HG02970 (cell line): Measurements from ENCODE around the gene CABP4.

Experiments
- ATAC-seq: cut with Tn5 transposase; IDR thresholded peaks from one replicate; pipeline ENCODE4 v1.9.1; 2021; ENCODE audit warnings: mild to moderate bottlenecking, moderate library complexity, moderate number of reproducible peaks; ENCODE audit not compliant: unreplicated experiment, low FRiP score

Gene CABP4

DNA sequence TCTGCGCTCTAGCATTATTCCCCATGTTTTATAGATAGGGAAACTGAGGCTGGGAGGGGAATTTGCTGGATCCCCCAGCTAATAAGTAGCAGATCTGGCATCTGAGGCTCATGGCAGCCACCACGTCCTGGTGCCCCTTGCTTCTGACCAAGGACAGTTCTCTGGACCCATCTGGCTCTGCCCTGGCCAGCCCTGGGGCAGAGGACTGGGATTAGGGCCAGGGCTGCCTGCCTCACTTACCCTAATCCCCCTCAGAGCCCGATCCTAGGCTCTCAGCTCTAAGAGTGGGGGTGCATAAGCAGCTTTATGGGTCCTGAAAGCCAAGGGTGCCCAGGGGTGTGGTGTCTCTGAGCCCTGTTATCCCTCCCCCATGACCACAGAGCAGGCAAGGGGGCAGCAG lies at the start of gene CABP4:
Gene CABP4, plus strand, starts transcription at position 301 of the 400 bp plus-strand sequence. Its CDS starts 70 bp downstream, at position 371.
- ATAC-seq = no peak

DNA sequence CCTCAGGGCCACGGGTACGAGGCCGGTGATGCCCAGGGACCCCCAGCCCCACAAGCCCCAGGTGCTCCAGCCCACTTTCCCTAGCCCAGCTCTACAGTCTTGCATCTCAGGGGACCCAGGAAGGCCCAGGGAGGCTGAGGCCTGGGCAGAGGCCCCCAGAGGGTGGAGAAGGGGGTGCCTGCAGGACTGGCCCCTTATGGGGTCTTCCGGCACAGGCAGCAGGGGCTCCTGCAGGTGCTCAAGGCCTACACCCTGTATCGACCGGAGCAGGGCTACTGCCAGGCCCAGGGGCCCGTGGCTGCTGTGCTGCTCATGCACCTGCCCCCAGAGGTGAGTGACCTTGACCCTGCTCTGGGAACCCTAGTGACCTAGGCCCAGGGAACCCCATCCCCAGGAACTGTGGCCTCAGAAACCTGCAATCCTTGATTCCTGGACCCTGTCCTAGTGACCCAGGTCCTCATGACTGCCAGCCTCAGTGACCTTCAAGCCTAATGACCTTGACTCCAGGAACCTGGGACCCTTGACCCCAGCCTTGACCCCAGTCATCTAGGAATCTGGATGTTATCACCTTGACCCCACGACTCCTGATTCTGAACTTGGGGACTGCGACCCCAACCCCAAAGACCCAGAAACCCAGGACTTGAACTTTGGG lies 49.3 kb upstream of the CABP4 start:
- ATAC-seq = no peak

DNA sequence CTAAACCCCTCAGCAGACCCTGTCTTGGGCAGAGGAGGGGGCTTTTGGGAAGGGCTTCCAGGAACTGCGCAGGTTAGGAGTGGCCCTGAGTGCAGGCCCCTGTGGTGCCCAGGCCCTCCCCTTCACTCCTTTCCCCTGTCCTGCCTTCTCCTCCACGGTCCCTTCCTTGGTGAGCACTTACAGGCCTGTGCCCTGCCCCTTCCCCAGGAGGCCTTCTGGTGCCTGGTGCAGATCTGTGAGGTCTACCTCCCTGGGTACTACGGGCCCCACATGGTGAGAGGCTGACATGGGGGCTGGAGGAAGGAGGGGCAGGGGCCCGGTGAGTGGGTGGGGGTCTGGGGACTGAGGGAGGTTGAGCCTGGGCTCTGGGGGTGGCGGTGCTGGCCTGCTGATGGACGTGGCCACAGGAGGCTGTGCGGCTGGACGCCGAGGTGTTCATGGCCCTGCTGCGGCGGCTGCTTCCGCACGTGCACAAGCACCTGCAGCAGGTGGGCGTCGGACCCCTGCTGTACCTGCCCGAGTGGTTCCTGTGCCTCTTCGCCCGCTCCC lies 48.7 kb upstream of the CABP4 start:
- ATAC-seq = no peak

DNA sequence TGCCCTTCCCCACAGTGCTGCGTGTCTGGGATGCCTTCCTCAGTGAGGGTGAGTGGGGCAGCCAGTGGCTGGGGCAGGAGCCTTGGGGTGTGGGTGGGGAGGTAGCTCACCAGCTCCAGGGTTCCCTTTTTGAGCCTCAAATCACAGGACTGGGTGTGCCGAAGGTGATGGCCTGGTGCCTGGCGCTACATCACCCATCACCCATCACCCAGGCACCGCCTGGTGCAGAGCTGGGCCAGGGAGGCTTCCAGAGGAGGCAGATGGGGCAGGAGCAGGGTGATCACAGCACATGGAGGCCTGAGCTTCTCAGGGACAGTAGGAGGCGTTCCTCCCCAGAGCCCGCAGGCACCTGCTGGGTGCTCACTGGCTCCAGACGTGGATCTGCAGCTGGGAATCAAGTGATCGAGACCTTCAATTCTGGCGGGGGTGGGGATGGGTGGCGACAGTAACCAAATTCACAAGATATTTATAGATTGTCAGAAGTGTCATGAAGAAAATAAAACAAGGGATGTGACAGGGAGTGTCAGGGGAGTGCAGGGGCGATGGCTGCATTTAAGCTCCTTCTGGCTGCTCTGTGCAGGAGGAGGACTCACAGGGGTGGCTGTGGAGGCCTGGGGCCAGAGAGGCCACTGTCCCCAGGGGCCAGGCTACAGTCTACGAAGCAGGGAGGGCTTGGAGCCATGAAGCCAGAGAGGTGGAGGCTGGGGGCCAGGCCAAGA lies 48.0 kb upstream of the CABP4 start:
- ATAC-seq = no peak

DNA sequence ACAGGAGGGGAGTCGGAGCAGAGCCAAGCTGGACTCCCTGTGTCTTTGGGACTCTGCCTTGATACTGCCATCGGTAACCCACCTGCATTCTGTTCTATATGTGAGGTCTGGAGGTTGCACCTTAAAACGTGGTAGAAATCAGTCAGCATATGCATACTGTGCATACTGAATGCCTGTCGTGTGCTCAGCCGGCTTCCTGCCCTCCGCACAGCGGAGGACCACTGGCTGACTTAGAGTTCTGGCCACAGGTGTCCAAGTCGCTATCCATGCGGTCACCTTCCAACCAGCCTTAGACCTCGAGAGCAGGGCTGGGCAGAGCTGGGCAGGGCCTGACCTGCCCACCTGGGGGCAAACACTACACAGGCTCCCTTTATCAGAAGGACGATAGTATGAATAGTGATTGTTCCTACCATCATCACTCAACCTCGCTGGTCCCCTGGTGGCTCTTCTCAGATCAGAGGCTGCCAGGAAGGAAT lies 47.4 kb upstream of the CABP4 start:
- ATAC-seq = no peak

DNA sequence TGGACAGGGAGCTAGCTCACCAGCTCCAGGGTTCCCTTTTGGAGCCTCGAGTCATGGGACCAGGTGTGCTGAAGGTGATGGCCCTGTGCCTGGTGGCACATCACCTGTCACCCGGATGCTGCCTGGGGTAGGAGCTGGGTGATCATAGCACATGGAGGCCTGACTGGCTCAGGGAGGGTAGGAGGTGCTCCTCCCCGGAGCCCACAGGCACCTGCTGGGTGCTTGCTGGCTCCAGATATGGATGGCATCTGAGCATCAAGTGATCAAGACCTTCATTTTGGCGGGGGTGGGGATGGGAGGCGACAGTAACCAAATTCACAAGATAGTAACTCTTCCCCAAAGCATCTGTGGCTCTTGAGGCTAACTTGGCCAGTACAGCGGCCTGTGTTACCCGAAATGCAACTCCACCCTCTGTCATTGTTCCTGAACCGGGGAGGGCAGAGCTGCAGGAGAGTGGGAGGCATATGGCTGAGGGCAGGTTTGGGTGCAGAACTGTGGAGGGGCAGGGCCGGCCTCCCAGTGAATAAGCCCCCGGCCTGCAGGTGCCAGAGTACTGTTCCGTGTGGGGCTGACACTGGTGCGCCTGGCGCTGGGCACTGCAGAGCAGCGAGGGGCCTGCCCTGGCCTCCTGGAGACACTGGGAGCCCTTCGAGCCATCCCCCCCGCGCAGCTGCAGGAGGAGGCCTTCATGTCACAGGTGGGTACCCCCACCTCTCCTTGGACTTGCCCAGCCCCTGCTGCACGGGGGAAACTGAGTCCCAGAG lies 46.5 kb upstream of the CABP4 start:
- no peak for ATAC-seq

DNA sequence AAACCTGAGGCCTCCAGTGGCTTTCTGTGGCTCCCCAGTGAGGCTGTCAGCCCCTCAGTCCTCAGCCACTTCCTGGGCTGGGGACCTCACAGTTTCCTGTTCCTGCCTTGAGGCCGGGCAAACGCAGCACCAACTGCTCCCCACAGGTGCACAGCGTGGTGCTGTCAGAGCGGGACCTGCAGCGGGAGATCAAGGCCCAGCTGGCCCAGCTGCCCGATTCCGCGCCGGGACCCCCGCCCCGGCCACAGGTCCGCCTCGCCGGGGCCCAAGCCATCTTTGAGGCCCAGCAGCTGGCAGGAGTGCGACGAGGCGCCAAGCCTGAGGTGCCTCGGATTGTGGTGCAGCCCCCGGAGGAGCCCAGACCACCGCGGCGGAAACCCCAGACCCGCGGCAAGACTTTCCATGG lies 45.9 kb upstream of the CABP4 start:
- ATAC-seq = no peak

DNA sequence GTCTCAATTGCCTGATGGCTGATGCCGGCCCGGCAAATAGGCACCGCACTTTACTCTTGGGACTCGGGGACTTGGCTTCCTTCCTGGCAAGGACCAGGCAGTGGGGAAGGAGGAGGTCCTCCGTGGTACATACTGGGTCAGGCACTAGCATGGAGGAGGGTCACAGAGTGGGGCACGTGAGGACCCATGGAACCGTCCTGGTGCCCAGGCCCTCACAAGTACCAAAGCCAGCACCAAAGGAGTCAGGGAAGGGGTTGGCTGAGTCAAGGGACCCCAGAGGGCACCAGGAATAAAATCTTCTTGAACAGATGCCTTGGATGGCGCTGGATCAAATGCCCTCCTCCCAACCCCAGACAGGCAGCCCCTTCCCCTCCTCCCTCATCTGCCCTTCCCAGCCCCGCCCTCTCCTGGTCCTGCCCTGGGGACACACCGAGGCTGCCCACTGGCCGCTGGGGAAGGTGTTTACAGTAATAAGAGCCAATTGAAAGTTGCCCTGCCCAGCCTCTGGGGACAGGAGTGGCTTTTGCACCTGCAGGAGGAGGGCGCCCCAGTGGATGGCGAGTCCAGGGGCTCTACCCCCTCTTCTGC lies 45.3 kb upstream of the CABP4 start:
- ATAC-seq = no peak

DNA sequence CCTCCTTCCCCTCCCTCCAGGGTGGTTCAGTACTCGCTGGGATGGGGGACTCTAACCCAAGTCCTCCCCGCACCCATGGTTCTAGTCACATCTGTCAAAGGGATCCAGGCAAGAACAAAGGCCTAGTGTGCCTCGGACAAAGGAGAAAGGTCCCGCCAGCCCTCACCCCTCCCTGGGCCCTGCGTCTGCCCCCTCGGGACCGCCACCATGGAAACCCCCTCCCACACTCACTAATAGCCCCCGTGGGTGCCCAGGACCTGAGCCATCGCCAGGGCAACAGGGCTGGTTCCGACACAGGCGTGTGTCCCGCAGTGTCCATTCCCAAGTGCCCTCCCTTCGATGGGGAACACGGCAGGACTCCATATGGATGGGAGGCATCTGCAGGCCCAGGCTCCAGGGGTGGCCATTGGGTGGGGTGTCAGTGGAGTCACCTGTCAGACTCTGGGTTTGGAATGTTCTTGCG lies 44.8 kb upstream of the CABP4 start:
- ATAC-seq = no peak

DNA sequence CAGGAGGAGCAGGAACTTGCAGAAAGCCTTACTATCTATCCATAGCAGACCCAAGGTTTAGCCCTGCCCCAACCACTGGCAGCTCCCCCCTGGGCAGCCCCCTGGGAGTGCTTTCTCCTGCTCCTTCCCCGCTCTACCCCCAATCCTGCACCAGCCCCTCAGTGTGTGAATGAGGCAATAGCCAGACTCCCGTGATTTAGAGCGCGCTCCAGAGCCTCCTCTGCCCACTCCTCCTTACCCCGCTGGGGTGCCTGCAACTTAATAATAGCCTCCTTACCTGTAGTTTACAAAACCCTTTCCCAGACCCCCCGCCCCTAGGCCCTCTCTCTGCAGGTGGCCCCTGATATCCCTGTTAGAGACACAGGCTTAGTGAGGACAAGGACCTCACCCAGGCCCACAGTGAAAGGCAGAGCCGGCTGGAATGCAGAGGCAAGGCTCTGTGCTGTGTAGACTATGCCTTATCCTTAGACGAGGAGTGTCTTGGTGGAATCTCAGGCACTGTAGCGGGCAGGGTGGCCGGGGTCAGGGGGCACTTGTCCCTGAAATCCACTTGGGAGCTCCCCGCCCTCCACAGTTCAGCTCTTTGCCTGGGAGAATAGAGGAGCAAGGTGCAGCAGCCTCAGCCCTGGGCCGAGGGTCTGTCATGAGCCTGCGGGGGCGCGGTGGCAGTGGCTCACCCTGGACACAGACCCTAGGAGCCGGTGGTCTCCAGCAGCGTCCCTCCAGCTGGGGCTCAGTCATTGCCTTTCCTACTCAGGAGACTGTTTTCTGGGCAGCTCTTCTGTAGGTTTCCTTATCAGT lies 44.0 kb upstream of the CABP4 start:
- ATAC-seq = no peak

DNA sequence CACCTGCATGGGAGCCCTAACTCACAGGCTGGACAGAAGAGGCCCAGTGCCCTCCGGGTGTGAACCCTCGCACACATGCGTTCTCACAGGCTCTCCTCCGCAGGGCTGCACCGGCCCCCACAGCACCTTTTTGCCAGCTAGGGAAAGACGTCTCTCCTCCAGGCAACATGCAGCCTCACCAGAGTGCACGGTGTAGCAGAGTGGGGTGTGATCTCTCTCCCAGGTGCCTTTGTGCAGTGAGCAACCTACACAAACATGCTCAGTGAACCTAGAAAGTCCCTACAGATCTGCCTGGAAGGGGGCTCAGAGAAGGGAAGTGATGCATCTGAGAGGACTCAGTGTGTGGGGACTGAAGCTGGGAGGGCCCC lies 43.4 kb upstream of the CABP4 start:
- no peak for ATAC-seq

DNA sequence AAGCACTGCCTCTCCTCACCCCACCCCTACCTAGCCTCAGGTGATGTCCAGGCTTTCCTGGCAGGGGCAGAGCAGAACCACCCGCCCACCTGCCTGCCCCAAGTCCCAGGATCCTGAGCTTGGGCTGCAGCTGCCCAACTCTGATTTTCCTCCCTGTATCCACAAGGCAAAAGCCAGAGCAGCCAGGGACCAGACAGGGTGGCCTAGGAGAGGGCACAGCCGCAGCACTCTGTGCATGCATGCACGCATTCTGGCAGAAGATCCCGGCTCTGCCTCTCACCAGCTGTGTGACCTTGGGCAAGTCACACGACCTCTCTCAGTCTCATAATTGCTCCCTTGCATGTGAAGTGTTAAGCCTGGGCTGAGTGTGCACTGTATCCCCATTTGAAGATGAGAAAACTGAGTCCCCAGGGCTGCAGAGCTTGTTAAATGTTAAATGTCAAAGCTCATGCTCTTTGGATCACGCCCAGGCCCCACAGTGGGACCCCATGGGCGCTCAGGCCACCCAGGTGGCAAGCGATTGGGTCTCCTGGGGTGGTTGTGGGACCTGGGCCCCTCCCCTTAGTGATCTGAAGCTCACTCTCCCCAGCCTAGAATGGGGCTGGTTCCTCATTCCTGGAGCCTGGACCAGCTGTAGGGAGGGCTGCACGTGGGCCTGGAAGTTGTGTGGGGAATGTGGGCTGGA lies 42.5 kb upstream of the CABP4 start:
- no peak for ATAC-seq

DNA sequence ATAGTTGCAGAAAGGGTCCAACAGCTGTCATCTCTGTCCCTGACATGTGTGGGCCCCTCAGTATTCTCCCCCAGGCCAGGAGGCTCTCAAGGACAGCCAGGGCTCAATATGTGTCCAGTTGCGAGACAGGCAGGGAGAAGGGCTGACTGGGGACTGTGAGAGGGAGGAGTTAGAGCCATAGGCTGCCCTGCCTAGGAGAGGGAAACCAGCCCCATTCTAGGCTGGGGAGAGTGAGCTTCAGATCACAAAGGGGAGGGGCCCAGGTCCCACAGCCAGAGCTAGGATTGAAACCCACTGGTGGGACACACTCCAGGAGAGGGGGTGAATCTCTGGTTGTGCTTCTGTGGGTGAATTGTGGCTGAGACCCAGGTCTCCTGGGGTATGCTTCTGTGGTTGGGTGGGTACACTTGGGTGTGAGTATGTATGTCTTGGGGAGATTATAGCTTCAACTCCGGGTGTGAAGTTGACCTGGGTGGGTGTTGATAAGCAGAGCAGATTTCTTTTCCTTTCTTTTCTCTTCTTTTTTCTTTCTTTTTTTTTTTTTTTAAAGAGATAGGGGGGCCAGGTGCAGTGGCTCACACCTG lies 41.8 kb upstream of the CABP4 start:
- ATAC-seq = no peak

DNA sequence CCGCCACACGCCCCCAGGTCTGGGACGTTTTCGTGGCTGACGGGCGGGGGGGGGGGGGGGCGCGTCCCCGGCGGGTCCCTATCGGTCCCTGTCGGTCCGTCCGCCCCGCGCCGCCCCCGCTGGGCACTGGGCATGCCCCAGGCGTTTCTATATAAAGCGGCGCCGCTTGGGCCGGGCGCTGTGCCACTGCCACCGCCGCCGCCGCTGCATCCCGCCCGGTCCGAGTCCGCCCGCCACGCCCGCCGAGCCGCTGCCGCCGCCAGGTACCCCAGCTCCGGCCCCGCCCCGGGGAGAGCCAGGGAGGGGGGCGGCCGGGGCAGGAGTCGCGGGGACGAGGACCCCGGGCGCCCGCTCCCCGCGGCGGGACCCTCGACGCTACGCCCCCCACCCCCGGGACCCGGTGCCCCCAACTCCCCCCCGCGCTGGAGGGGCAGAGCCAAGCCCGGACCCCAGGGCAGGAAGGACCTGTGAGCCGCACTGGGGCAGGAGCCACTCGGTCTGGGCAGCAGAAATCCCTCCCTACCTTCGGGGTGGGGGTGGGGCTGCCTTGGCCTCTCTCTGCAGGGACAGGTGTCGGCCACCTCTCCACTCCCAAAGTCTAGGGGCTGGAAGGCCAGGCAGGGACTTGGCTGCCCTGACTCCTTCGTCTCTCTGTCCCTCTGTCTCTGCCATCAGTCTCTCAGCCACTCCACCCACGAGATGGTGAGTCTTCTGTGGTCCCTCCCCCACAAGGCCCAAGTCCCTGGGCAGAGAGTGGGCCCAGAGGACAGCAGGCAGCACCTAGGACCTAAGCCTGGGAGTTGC lies 39.5 kb upstream of the CABP4 start, which contains the start of gene CARNS1:
Gene CARNS1, plus strand, starts transcription at position 178 of the 804 bp plus-strand sequence. Its CDS starts 522 bp downstream, at position 700.
- ATAC-seq = no peak

DNA sequence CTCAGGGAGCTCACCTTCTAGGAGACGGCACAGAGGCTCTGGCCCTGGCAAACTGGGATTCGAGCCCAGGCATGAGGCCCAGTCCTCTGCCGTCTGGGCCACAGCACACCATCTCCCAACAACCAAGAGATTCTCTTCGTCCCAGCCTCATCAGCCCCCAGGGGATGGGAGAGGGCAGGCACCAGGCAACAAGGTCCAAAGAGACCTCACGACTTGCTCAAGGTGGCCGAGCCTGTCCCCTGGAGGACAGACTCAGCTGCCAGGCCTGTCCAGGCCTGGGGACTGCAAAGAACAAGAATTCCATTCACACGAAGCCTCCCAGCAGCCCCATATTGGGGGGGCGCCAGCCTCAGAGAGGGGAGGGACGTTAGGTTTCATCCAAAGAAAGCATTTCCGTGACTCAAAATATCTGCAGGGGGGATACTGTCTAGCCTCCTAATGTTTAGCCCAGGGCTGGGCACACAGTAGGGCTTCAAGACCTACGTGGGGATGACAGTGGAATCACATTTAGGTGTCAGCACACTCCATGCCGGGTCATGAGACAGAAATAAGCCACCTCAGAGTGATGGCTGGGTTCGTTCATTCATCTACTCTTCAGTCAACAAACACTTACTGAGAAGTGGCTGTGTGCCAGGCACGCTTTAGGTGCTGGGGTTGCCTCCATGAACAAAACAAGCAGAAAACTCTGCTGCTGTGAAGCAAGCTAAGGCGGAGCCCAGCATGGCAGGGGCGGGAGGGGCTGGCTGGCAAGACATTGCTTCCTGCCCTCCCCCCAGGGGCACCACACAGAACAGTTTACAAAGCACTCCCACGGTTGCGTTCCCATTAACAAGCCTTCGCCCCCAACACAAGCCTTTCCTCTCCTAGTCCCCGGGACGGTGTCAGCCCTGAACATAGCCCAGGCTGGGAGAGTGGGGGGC lies 38.5 kb upstream of the CABP4 start:
- no peak for ATAC-seq

DNA sequence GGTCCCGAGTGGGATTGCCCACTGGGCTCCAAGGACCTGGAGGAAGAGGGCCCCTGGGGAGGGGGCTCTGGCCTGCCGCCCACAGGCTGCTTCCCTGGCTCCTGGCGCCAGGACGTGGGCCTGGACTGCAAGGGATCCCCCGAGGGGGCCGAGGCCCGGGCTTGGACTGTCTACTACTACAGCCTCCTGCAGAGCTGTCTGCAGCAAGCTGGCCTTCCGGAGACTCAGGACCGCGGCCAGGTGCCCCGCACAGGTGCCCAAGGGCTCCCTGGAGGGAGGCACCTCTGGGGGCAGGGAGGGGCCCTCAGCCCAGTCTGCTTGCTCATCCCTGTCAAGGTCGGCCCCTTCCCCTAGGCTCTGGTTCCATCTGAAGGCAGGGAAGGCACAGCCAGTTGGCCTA lies 37.7 kb upstream of the CABP4 start:
- ATAC-seq = no peak
